ENCODE results near the gene ACTL7A. TPM values are rescaled to one million over a fixed set of nuclear protein-coding genes. Genes with fewer than 3 reads are reported as not detected.
A peak's percentile ranks its signal among the peaks of the same experiment; 100 is the strongest.
"Not testable (repeated sequence)": the region's sequence is repeated elsewhere in the genome, so short reads cannot be mapped to it uniquely, and the experiment has no call there.

The ACTL7A gene
- total RNA-seq, 2 experiments from 2014 or later: not detected

DNA sequence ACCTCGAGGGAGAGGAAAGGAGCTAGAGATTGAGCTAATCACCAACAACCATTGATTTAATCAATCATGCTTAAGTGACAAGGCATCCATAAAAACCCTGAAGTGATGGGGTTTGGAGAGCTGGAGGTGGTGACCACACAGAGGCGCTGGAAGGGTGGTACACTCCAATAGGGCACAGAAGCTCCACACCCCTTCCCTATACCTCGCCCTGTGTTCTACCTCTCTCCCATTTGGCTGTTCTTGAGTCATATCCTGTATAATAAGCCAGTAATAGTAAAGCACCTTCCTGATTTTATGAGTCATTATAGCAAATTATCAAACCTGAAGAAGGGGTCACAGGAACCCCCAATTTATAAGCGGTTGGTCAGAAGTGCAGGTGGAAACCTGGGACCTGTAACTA lies 24.5 kb upstream of the ACTL7A start:
- Mint-ChIP-seq H3K4me3 (no peak overlapping the region), H3K27ac (no peak overlapping the region), H3K9me3 (no peaks in the 10 kb centered on the region), H3K27me3 (no peaks in the 10 kb centered on the region), H3K4me1 (peaks cover 5% of the 10 kb centered on the region), H3K36me3 (ENCODE audit: low read depth) (no peaks in the 10 kb centered on the region)
- CTCF ChIA-PET: no interaction called here
- POLR2A ChIA-PET: no interaction called here
- DNase-seq: no peak

DNA sequence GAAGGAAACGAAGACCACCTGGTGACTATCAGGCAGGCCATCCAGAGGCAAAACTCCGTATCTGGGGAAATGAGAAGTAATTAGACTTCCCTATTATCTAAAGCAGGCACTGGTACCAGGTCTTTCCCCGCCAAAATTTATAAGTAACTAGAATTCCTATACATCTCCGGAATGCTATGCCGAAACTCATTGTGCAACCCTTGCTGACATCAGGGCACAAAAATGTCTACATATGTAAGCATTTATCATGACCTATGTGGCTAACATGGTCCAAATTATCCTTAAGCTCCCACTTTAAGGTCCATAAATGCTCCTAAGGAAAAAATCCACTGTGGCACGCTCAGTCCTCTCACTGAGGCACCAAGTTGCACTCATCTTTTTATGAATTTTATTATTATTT lies 24.0 kb upstream of the ACTL7A start:
- H3K36me3 Mint-ChIP-seq (ENCODE audit: low read depth): no peaks in the 10 kb centered on the region
- no peak overlapping the region for H3K27ac Mint-ChIP-seq
- ChIA-PET CTCF (no interaction called here), POLR2A (no interaction called here)
- no peaks in the 10 kb centered on the region for H3K9me3 Mint-ChIP-seq
- no peak overlapping the region for H3K4me3 Mint-ChIP-seq
- no peaks in the 10 kb centered on the region for H3K27me3 Mint-ChIP-seq
- peaks cover 9% of the 10 kb centered on the region for H3K4me1 Mint-ChIP-seq
- DNase-seq: no peak

DNA sequence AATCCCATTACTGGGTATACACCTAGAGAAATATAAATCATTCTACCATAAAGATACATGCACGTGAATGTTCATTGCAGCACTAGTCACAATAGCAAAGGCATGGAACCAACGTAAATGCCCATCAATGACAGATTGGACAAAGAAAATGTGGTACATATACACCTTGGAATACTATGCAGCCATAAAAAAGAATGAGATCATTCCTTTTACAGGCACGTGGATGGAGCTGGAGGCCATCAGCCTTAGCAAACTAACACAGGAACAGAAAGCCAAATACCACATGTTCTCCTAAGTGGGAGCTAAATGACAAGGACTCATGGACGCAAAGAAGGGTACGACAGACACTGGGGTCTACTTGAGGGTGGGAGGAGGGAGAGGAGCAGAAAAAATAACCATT lies 22.5 kb upstream of the ACTL7A start:
- H3K27ac Mint-ChIP-seq; H3K27me3 Mint-ChIP-seq; H3K4me3 Mint-ChIP-seq; H3K9me3 Mint-ChIP-seq; POLR2A ChIA-PET; CTCF ChIA-PET; DNase-seq; H3K36me3 Mint-ChIP-seq (ENCODE audit: low read depth): not testable (repeated sequence)
- H3K4me1 Mint-ChIP-seq: peaks cover 10% of the 10 kb centered on the region

DNA sequence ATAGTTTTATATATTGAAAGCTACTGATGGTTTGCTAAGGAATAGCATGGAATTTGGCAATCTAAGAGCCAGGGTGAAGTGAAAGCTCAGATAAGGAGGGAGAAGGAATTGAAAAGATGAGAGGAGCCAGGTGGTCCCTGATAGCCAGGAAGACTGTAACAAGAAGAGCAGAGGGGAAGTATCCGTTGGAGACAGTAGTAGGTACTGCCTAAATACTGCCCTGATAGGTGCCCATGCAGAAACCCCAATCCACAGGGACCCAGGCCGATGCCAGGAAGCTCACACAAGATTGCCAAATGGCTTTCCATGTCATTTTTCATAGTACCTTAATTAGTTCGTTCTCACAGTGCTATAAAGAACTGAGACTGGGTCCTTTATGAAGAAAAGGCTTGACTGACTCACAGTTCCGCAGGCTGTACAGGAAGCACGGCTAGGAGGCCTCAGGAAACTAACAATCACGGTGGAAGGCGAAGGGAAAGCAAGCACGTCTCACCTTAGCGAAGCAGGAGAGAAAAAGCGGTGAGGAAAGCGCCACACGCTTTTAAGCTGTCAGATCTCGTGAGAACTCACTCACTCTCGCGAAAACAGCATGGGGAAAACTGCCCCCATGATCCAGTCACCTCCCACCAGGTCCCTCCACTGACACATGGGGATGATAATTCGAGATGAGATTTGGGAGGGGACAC lies 19.3 kb upstream of the ACTL7A start:
- H3K36me3 Mint-ChIP-seq (ENCODE audit: low read depth): no peaks in the 10 kb centered on the region
- peaks cover 5% of the 10 kb centered on the region for H3K27me3 Mint-ChIP-seq
- H3K4me1 Mint-ChIP-seq: peaks cover 8% of the 10 kb centered on the region
- H3K4me3 Mint-ChIP-seq: peak overlapping the region; percentile 38
- ChIA-PET CTCF (no interaction called here), POLR2A (no interaction called here)
- no peak overlapping the region for H3K27ac Mint-ChIP-seq
- no peak for DNase-seq
- H3K9me3 Mint-ChIP-seq: no peaks in the 10 kb centered on the region

DNA sequence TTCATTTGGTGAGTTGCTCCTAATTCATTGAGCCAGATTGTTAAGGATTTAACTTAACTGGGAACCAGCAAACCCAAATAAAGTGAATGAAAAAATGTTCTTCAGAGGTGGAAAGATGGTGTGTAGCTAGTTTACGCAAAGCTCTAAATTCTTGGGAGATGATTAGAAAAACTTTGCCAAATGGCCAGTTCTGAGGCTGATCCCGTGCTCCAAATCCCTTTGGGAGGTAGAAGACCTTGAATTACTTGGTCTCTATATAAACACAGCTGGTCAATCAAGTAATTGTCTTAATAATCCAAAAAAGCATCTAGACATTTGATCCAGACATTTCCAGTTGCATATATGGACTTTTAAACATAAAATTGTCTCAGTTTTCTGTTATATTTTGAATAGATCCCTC lies 17.7 kb upstream of the ACTL7A start:
- ChIA-PET POLR2A (no interaction called here), CTCF (interaction anchor here (1.0 kb wide), 1 partner anchor 10 kb away, joined by 3 read pairs; no protein-coding TSS in a partner anchor)
- no peaks in the 10 kb centered on the region for H3K36me3 Mint-ChIP-seq (ENCODE audit: low read depth)
- no peak for DNase-seq
- peaks cover 5% of the 10 kb centered on the region for H3K27me3 Mint-ChIP-seq
- no peak overlapping the region for H3K4me3 Mint-ChIP-seq
- H3K4me1 Mint-ChIP-seq: peaks cover 8% of the 10 kb centered on the region
- H3K27ac Mint-ChIP-seq: no peak overlapping the region
- H3K9me3 Mint-ChIP-seq: no peaks in the 10 kb centered on the region

DNA sequence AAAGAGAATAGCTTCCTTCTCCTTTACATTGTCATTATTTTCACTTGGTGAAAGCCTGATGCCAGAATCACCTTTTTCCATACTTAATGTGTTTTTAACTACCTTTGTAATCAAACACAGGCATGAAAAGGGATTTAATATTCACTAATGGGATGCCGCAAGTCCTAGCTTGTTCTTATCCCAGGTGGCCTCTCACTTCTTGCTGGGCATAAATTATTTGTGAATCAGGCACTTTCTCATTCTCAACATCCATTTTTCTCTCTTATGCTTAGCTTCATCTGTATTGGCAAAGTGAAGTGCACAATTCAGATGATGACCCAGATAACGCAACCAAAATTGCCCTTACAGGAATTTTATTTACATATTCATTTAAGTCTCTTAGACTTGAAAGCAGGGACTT lies 17.2 kb upstream of the ACTL7A start:
- H3K36me3 Mint-ChIP-seq (ENCODE audit: low read depth): no peaks in the 10 kb centered on the region
- no peak for DNase-seq
- H3K9me3 Mint-ChIP-seq: no peaks in the 10 kb centered on the region
- no peak overlapping the region for H3K4me3 Mint-ChIP-seq
- H3K27me3 Mint-ChIP-seq: peaks cover 5% of the 10 kb centered on the region
- peaks cover 8% of the 10 kb centered on the region for H3K4me1 Mint-ChIP-seq
- CTCF ChIA-PET: interaction anchor here (1.0 kb wide), 1 partner anchor 10 kb away, joined by 3 read pairs; no protein-coding TSS in a partner anchor
- H3K27ac Mint-ChIP-seq: no peak overlapping the region
- POLR2A ChIA-PET: no interaction called here

DNA sequence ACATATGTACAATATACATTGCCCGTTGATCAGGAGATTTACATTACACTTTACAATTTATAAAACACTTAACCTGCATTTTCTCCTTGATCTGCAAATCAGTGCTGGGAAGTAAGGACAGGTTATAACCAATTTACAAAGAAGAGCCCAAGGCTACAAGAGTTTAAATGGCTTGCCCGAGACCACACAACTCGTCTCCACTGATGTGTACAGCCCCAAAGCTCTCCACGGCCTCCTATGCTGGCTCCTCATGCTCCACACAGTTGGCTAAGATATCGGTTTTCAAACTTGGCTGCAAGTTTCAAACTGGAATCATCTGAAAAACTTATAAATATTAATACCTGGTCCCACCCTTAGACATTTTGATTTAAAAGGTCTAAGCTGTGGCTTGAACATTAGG lies 16.6 kb upstream of the ACTL7A start:
- ChIA-PET POLR2A (no interaction called here), CTCF (no interaction called here)
- Mint-ChIP-seq H3K9me3 (no peaks in the 10 kb centered on the region), H3K27ac (no peak overlapping the region), H3K27me3 (peaks cover 5% of the 10 kb centered on the region), H3K4me1 (peaks cover 8% of the 10 kb centered on the region), H3K36me3 (ENCODE audit: low read depth) (no peaks in the 10 kb centered on the region), H3K4me3 (no peak overlapping the region)
- no peak for DNase-seq

DNA sequence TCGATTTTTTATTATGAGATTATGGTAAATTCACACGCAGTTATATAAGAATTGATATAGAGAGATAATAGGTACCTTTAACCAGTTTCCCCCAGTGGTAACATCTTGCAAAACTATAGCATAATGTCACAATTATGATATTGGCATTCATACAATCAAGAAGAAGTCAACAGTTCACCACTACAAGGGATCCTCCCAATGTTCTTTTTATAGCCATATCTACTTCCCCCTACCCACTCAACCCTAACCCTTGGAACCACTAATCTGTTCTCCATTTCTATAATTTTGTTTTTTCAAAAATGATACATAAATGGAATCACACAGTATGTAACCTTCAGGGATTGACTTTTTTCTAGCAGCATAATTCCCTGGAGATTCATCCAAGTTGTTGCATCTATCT lies 16.1 kb upstream of the ACTL7A start:
- Mint-ChIP-seq H3K27me3 (peaks cover 5% of the 10 kb centered on the region), H3K27ac (no peak overlapping the region), H3K9me3 (no peaks in the 10 kb centered on the region), H3K36me3 (ENCODE audit: low read depth) (no peaks in the 10 kb centered on the region), H3K4me3 (no peak overlapping the region), H3K4me1 (peaks cover 8% of the 10 kb centered on the region)
- ChIA-PET CTCF (no interaction called here), POLR2A (no interaction called here)
- no peak for DNase-seq

DNA sequence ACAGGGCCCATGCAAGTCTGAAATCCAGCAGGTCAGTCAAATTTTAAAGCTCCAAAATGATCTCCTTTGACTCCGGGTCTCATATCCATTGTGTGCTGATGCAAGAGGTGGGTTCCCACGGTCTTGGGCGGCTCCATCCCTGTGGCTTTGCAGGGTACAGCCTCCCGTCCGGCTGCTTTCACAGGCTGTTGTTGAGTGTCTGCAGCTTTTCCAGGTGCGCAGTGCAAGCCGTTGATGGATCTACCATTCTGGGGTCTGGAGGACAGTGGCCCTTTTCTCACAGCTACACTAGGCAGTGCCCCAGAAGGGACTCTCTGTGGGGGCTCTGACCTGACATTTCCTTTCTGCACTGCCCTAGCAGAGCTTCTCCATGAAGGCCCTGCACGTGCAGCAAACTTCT lies 13.8 kb upstream of the ACTL7A start:
- H3K27me3 Mint-ChIP-seq; H3K4me1 Mint-ChIP-seq; DNase-seq; H3K36me3 Mint-ChIP-seq (ENCODE audit: low read depth); H3K27ac Mint-ChIP-seq; POLR2A ChIA-PET; H3K4me3 Mint-ChIP-seq; CTCF ChIA-PET; H3K9me3 Mint-ChIP-seq: not testable (repeated sequence)

DNA sequence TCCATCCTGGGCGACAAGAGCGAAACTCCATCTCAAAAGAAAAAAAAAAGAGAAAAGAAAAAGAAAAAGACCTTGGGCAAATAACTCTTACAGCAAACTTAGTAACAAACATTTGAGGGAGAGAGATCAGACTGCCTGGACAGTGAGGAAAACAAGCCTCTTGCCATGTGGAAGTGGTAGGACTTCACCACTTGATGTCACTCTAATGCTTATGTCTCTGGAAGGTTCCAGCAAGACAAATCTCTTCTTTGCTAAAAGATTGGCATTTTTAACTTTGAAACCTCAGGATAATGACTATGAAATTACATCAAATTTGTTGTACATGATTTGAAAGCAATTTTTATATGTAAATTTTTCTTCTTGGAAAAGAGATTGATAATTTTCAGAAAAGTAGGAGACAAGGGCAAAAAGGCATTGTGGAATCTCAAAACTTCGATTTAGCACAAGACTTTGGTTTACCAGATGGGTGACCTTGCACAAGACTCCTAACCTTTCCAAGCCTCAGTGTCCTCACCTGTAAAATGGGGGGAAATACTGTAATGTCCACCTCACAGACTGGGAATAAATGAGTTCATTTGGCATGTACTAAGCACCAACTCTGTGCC lies 11.7 kb upstream of the ACTL7A start:
- Mint-ChIP-seq H3K9me3 (no peaks in the 10 kb centered on the region), H3K4me1 (no peaks in the 10 kb centered on the region), H3K27me3 (peaks cover 5% of the 10 kb centered on the region), H3K4me3 (no peak overlapping the region), H3K36me3 (ENCODE audit: low read depth) (no peaks in the 10 kb centered on the region), H3K27ac (no peak overlapping the region)
- ChIA-PET CTCF (interaction anchor here (2.9 kb wide), 1 partner anchor 103 kb away, joined by 10 read pairs; no protein-coding TSS in a partner anchor), POLR2A (no interaction called here)
- DNase-seq: no peak

DNA sequence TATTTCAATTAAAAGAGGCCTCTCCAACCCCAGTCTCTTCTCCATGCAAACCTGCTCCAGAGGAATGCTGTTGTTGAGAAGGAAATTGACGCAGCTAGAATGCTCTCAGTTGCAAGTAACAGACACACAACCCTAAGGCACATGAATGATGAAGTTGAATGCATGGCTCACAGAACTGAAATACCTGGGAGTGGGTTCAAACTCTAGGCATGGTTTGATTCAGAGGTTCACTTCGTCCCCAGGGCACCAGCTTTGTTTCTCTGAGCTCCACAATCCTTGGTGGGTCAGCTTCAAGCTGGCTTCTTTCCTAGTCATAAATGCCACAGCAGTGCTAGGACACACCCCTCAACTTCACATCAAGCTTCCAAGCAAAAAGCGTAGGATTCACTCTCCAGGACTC lies 10.9 kb upstream of the ACTL7A start:
- H3K4me1 Mint-ChIP-seq: no peaks in the 10 kb centered on the region
- ChIA-PET POLR2A (no interaction called here), CTCF (interaction anchor here (2.9 kb wide), 1 partner anchor 103 kb away, joined by 10 read pairs; no protein-coding TSS in a partner anchor)
- H3K36me3 Mint-ChIP-seq (ENCODE audit: low read depth): no peaks in the 10 kb centered on the region
- no peaks in the 10 kb centered on the region for H3K9me3 Mint-ChIP-seq
- no peak overlapping the region for H3K4me3 Mint-ChIP-seq
- DNase-seq: no peak
- H3K27ac Mint-ChIP-seq: no peak overlapping the region
- H3K27me3 Mint-ChIP-seq: peaks cover 5% of the 10 kb centered on the region

DNA sequence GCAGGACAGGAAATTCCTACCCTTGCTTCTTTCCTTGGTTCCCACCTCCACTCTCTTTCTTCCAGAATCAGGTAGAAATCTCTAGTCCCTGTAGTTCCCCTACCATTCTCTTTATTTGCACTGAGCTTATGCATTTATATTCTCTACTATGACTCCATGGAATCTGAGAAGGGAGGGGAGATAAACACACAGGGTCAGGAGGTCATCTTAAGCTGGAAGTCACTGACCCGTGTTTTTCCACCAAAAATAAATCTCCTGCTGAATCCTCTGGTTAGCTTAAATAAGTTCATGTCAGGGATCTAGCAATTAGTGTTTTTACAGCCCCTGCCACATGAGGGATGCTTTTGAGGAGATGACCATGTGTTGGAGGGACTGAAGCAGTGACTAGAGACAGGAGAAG lies 10.0 kb upstream of the ACTL7A start:
- Mint-ChIP-seq H3K36me3 (ENCODE audit: low read depth) (no peaks in the 10 kb centered on the region), H3K4me1 (no peaks in the 10 kb centered on the region), H3K27me3 (no peaks in the 10 kb centered on the region), H3K4me3 (no peak overlapping the region), H3K9me3 (no peaks in the 10 kb centered on the region), H3K27ac (no peak overlapping the region)
- POLR2A ChIA-PET: no interaction called here
- no peak for DNase-seq
- CTCF ChIA-PET: interaction anchor here (2.9 kb wide), 1 partner anchor 102 kb away, joined by 10 read pairs; no protein-coding TSS in a partner anchor

DNA sequence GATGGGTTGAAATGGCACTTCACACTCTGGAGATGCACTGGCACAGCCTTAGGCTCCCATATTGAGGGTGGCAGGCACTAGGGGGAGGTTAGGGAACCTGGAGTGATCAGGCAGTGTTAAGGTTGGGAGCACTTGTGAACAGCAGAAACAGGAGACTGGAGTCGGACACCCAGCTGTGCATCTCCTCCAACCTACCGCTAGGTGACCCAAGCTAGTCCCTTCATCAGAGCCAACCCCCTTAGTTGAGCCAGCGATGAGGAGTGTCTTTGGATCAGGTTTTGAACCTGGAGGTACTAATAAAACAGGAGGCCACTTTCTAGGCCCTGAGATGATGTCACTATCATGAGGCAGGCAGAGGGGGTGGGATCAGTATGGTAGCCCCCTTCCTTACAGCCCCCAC lies 8.0 kb upstream of the ACTL7A start:
- POLR2A ChIA-PET: no interaction called here
- H3K27me3 Mint-ChIP-seq: no peaks in the 10 kb centered on the region

More for the DNA sequence above, 8.0 kb upstream of the ACTL7A start:
- CTCF ChIA-PET: interaction anchor here (1.3 kb wide), 1 partner anchor 10 kb away, joined by 3 read pairs; no protein-coding TSS in a partner anchor
- Mint-ChIP-seq H3K4me3 (no peak overlapping the region), H3K36me3 (ENCODE audit: low read depth) (no peaks in the 10 kb centered on the region), H3K4me1 (no peaks in the 10 kb centered on the region), H3K9me3 (no peaks in the 10 kb centered on the region), H3K27ac (no peak overlapping the region)
- DNase-seq: no peak

Measured in activated CD4-positive, alpha-beta memory T cell treated with anti-CD3 and anti-CD28 coated beads, Interleukin-2, amount 10 ng/mL, durations not matched to agents 7 days and 5 days (primary cell).